Measurements from ENCODE around the gene ZNF618. TPM values are rescaled to one million over a fixed set of nuclear protein-coding genes. Genes with fewer than 3 reads are reported as not detected.
A peak's percentile ranks its signal among the peaks of the same experiment; 100 is the strongest.

ZNF618 gene
- total RNA-seq, 1 donor from 2014 or later = 4.9 TPM

- no peak for FAIRE-seq
- DNase-seq (ENCODE audit: low spot score in 2 of 2) = no peak
Measured at GRCh38 chr9:114085387-114085789, 209.3 kb downstream of the ZNF618 start.

- DNase-seq (ENCODE audit: low spot score in 2 of 2) (no peak), FAIRE-seq (no peak)
Measured at GRCh38 chr9:114086009-114086408, 209.9 kb downstream of the ZNF618 start.

GRCh38 chr9:114086607-114087006 is 210.5 kb downstream of the ZNF618 start:
- DNase-seq (ENCODE audit: low spot score in 2 of 2) (no peak), FAIRE-seq (no peak)

GRCh38 chr9:114087721-114088120 is 211.6 kb downstream of the ZNF618 start:
- DNase-seq (ENCODE audit: low spot score in 2 of 2) (no peak), FAIRE-seq (no peak)

GRCh38 chr9:114088571-114089170 is 212.6 kb downstream of the ZNF618 start:
- DNase-seq (ENCODE audit: low spot score in 2 of 2) (no peak), FAIRE-seq (no peak)

GRCh38 chr9:114089206-114089840 is 213.2 kb downstream of the ZNF618 start:
- FAIRE-seq = no peak
- DNase-seq (ENCODE audit: low spot score in 2 of 2) = no peak

GRCh38 chr9:114090798-114091197 is 214.7 kb downstream of the ZNF618 start:
- FAIRE-seq (no peak), DNase-seq (ENCODE audit: low spot score in 2 of 2) (no peak)

GRCh38 chr9:114091711-114092110 is 215.6 kb downstream of the ZNF618 start:
- FAIRE-seq (no peak), DNase-seq (ENCODE audit: low spot score in 2 of 2) (no peak)

- DNase-seq (ENCODE audit: low spot score in 2 of 2) (no peak), FAIRE-seq (no peak)
Measured at GRCh38 chr9:114092336-114092735, 216.2 kb downstream of the ZNF618 start.

- FAIRE-seq (no peak), DNase-seq (ENCODE audit: low spot score in 2 of 2) (no peak)
Measured at GRCh38 chr9:114093031-114093471, 216.9 kb downstream of the ZNF618 start.

GRCh38 chr9:114093761-114094505 is 217.8 kb downstream of the ZNF618 start:
- DNase-seq (ENCODE audit: low spot score in 2 of 2) (no peak), FAIRE-seq (no peak)

- DNase-seq (ENCODE audit: low spot score in 2 of 2) = no peak
- FAIRE-seq = no peak
Measured at GRCh38 chr9:114094971-114095370, 218.9 kb downstream of the ZNF618 start.

GRCh38 chr9:114096041-114096511 is 220.0 kb downstream of the ZNF618 start:
- DNase-seq (ENCODE audit: low spot score in 2 of 2) = no peak
- FAIRE-seq = no peak

- DNase-seq (ENCODE audit: low spot score in 2 of 2) = no peak
- no peak for FAIRE-seq
Measured at GRCh38 chr9:114096866-114097612, 220.9 kb downstream of the ZNF618 start.

GRCh38 chr9:114097613-114098020 is 221.5 kb downstream of the ZNF618 start:
- FAIRE-seq = no peak
- no peak for DNase-seq (ENCODE audit: low spot score in 2 of 2)

GRCh38 chr9:114098021-114098935 is 222.2 kb downstream of the ZNF618 start:
- FAIRE-seq = no peak
- peak; percentile 36 to 62 for DNase-seq (ENCODE audit: low spot score in 2 of 2)

GRCh38 chr9:114098936-114099668 is 223.0 kb downstream of the ZNF618 start, which contains the start of gene KIF12:
Gene KIF12 (minus strand): TSS chr9:114099292. CDS start chr9:114099276, 16 bp downstream.
- no peak for FAIRE-seq
- DNase-seq (ENCODE audit: low spot score in 2 of 2) = no peak

GRCh38 chr9:114099669-114100270 is 223.7 kb downstream of the ZNF618 start:
- FAIRE-seq = no peak
- no peak for DNase-seq (ENCODE audit: low spot score in 2 of 2)

All from frontal cortex (tissue), 4 donors.